ENCODE data around the gene PTGDS.

The PTGDS gene

GRCh38 chr9:136978865-136979544 is 1.7 kb downstream of the PTGDS start:
- no peaks in the 10 kb centered on the region for H3K36me3 Mint-ChIP-seq (ENCODE audit: low read depth)
- no peak overlapping the region for H3K4me3 Mint-ChIP-seq
- intact Hi-C loops (cut with micrococcal nuclease): loop anchor here (1.0 kb wide), 1 partner anchor 13 kb away; the partner anchor contains the start of gene PAXX
- H3K9me3 Mint-ChIP-seq: no peaks in the 10 kb centered on the region
- H3K4me1 Mint-ChIP-seq (ENCODE audit: low read depth): peaks cover 31% of the 10 kb centered on the region
- H3K27me3 Mint-ChIP-seq: peaks cover 75% of the 10 kb centered on the region
- H3K27ac Mint-ChIP-seq: no peak overlapping the region

GRCh38 chr9:136979769-136980587 is 2.7 kb downstream of the PTGDS start:
- H3K4me3 Mint-ChIP-seq: no peak overlapping the region
- intact Hi-C loops (cut with micrococcal nuclease): no loop called here
- H3K27me3 Mint-ChIP-seq: peaks cover 81% of the 10 kb centered on the region
- H3K27ac Mint-ChIP-seq: no peak overlapping the region
- no peaks in the 10 kb centered on the region for H3K36me3 Mint-ChIP-seq (ENCODE audit: low read depth)
- no peaks in the 10 kb centered on the region for H3K9me3 Mint-ChIP-seq
- peaks cover 25% of the 10 kb centered on the region for H3K4me1 Mint-ChIP-seq (ENCODE audit: low read depth)

GRCh38 chr9:136980669-136981478 is 3.6 kb downstream of the PTGDS start:
- H3K27me3 Mint-ChIP-seq: peaks cover 77% of the 10 kb centered on the region
- no peaks in the 10 kb centered on the region for H3K36me3 Mint-ChIP-seq (ENCODE audit: low read depth)
- peaks cover 17% of the 10 kb centered on the region for H3K4me1 Mint-ChIP-seq (ENCODE audit: low read depth)
- intact Hi-C loops (cut with micrococcal nuclease): no loop called here
- H3K9me3 Mint-ChIP-seq: no peaks in the 10 kb centered on the region
- H3K27ac Mint-ChIP-seq: no peak overlapping the region
- no peak overlapping the region for H3K4me3 Mint-ChIP-seq

DNA sequence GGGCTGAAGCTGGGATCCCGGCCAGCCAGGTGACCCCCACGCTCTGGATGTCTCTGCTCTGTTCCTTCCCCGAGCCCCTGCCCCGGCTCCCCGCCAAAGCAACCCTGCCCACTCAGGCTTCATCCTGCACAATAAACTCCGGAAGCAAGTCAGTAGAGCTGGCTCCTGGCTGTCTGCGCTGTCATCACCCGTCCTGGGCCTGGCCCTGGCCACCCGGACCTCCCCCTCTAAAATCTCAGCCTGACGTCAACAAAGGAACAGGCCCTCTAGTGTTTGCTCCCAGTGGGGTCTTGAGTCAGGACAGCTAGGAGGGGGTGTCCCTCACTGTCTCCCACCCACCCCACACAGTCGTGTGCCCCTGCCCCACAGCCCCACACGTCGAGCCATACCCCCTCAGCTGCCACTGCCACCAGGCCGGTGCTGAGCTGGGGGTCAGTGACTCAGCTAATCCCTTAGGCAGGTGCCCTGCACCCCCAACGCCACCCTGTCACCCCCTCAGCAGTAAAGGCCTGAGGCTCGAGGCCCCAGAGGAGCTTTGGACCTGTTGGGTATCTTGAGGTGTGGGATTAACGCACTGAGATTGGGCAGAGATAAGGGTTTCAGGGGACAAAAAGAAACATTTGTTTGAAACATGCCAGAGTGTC is 4.4 kb downstream of the PTGDS start:
- no peak overlapping the region for H3K4me3 Mint-ChIP-seq
- no peak overlapping the region for H3K27ac Mint-ChIP-seq
- H3K36me3 Mint-ChIP-seq (ENCODE audit: low read depth): no peaks in the 10 kb centered on the region
- intact Hi-C loops (cut with micrococcal nuclease): no loop called here
- no peaks in the 10 kb centered on the region for H3K9me3 Mint-ChIP-seq
- H3K27me3 Mint-ChIP-seq: peaks cover 77% of the 10 kb centered on the region
- peaks cover 8% of the 10 kb centered on the region for H3K4me1 Mint-ChIP-seq (ENCODE audit: low read depth)

DNA sequence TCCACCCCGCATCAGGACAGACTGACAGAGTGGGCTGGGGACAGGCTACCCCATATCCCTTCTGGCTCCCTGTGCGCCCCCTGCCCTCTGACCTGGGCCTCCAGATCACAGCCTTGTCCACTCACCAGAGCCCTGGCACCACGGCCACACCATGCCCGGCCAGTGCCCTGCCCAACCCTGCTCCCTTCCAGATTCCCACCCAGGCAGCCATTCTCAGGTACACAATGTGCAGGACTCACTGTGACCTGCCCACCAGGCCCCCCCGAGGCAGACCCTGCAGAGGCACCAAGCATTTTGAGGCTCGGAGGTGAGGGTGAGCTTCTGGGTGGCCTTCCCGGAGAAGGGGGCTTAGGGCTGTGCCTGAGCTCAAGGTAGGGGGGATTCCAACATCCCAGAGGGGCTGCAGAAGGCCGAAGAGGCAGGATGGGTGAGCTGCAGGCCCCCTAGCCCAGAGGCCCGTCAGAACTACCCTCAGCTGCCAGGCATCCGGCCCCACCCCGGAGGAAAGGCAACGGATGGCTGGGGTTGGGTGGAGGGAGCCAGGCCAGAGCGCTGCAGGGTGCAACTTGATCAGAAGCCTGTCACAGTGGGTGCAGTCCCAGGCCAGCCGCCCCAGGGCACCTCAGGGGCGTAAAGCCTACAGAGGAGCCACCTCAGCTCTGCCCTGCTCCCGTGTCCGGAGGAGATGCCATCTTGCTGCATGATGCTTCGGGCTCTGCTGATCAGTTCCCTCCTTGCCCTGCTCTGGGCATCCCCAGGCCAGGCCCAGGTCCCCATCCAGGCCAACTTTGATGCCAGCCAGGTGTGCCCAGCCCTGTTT is 5.1 kb downstream of the PTGDS start, which contains the start of gene LCNL1:
LCNL1 (plus strand) TSS at position 762 of the 820 bp plus-strand sequence. CDS start 594 bp downstream, outside the sequence.
- Mint-ChIP-seq H3K27me3 (peaks cover 77% of the 10 kb centered on the region), H3K4me3 (no peak within 1 kb of the TSS), H3K27ac (no peak within 1 kb of the TSS), H3K4me1 (ENCODE audit: low read depth) (peaks cover 4% of the 10 kb centered on the region), H3K36me3 (ENCODE audit: low read depth) (no peaks in the 10 kb centered on the region), H3K9me3 (no peaks in the 10 kb centered on the region)
- intact Hi-C loops (cut with micrococcal nuclease): no loop called here

DNA sequence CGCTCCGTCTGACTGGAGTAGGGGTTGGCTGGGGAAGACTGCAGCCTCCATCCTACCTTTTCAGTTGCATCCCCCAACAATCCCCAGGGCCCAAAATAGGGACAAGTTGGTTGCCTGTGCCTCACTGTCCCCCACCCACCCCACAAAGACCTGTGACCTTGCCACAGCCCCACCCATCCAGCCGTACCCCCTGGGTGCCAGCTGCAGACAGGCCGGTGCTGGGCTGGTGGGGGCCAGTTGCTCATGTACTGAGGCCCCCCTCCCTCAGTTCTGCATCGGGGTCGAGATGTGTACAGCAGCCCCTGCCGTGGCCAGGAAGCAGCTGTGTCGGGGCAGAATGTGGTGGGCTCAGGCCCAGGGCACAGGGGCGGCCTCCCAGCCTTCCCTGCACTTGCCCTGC is 5.9 kb downstream of the PTGDS start:
- Mint-ChIP-seq H3K36me3 (ENCODE audit: low read depth) (no peaks in the 10 kb centered on the region), H3K4me3 (no peak overlapping the region), H3K27ac (no peak overlapping the region), H3K27me3 (peaks cover 78% of the 10 kb centered on the region), H3K4me1 (ENCODE audit: low read depth) (no peaks in the 10 kb centered on the region), H3K9me3 (no peaks in the 10 kb centered on the region)
- intact Hi-C loops (cut with micrococcal nuclease): no loop called here

- Mint-ChIP-seq H3K27me3 (peaks cover 81% of the 10 kb centered on the region), H3K4me1 (ENCODE audit: low read depth) (no peaks in the 10 kb centered on the region), H3K9me3 (no peaks in the 10 kb centered on the region), H3K4me3 (no peak overlapping the region), H3K27ac (no peak overlapping the region), H3K36me3 (ENCODE audit: low read depth) (no peaks in the 10 kb centered on the region)
- intact Hi-C loops (cut with micrococcal nuclease): no loop called here
Measured at GRCh38 chr9:136983656-136984314, 6.5 kb downstream of the PTGDS start.

GRCh38 chr9:136984464-136985026 is 7.2 kb downstream of the PTGDS start:
- no peaks in the 10 kb centered on the region for H3K36me3 Mint-ChIP-seq (ENCODE audit: low read depth)
- peaks cover 83% of the 10 kb centered on the region for H3K27me3 Mint-ChIP-seq
- intact Hi-C loops (cut with micrococcal nuclease): no loop called here
- no peak overlapping the region for H3K27ac Mint-ChIP-seq
- no peak overlapping the region for H3K4me3 Mint-ChIP-seq
- H3K9me3 Mint-ChIP-seq: no peaks in the 10 kb centered on the region
- H3K4me1 Mint-ChIP-seq (ENCODE audit: low read depth): no peaks in the 10 kb centered on the region

- Mint-ChIP-seq H3K4me1 (ENCODE audit: low read depth) (no peaks in the 10 kb centered on the region), H3K27ac (no peak overlapping the region), H3K9me3 (no peaks in the 10 kb centered on the region), H3K36me3 (ENCODE audit: low read depth) (no peaks in the 10 kb centered on the region), H3K4me3 (no peak overlapping the region), H3K27me3 (peaks cover 83% of the 10 kb centered on the region)
- intact Hi-C loops (cut with micrococcal nuclease): no loop called here
Measured at GRCh38 chr9:136985027-136985602, 7.8 kb downstream of the PTGDS start.

GRCh38 chr9:136985853-136986252 is 8.5 kb downstream of the PTGDS start:
- Mint-ChIP-seq H3K4me1 (ENCODE audit: low read depth) (peaks cover 4% of the 10 kb centered on the region), H3K36me3 (ENCODE audit: low read depth) (no peaks in the 10 kb centered on the region), H3K27me3 (peaks cover 81% of the 10 kb centered on the region), H3K4me3 (no peak overlapping the region), H3K27ac (no peak overlapping the region), H3K9me3 (no peaks in the 10 kb centered on the region)
- intact Hi-C loops (cut with micrococcal nuclease): no loop called here

DNA sequence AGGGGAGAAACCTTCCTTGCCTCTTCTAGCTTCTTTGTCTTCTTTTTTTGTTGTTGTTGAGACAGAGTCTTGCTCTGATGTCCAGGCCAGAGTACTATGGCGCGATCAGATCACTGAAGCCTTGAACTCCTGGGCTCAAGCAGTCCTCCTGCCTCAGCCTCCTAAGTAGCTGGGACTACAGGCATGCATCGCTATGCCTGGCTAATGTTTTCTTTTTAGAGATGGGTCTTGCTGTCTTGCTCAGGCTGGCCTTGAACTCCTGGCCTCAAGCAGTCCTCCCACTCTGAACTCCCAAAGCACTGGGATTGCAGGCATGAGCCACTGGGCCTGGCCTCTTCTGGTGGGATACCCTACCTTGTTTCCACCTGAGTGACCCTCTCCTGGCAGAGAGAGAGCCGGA is 11.6 kb downstream of the PTGDS start:
- H3K9me3 Mint-ChIP-seq: no peaks in the 10 kb centered on the region
- peaks cover 59% of the 10 kb centered on the region for H3K27me3 Mint-ChIP-seq
- H3K4me1 Mint-ChIP-seq (ENCODE audit: low read depth): peaks cover 28% of the 10 kb centered on the region
- H3K27ac Mint-ChIP-seq: no peak overlapping the region
- intact Hi-C loops (cut with micrococcal nuclease): no loop called here
- no peak overlapping the region for H3K4me3 Mint-ChIP-seq
- H3K36me3 Mint-ChIP-seq (ENCODE audit: low read depth): peaks cover 14% of the 10 kb centered on the region
